ENCODE measurements around the gene IDS.
A peak's percentile ranks its signal among the peaks of the same experiment; 100 is the strongest.

IDS gene

DNA sequence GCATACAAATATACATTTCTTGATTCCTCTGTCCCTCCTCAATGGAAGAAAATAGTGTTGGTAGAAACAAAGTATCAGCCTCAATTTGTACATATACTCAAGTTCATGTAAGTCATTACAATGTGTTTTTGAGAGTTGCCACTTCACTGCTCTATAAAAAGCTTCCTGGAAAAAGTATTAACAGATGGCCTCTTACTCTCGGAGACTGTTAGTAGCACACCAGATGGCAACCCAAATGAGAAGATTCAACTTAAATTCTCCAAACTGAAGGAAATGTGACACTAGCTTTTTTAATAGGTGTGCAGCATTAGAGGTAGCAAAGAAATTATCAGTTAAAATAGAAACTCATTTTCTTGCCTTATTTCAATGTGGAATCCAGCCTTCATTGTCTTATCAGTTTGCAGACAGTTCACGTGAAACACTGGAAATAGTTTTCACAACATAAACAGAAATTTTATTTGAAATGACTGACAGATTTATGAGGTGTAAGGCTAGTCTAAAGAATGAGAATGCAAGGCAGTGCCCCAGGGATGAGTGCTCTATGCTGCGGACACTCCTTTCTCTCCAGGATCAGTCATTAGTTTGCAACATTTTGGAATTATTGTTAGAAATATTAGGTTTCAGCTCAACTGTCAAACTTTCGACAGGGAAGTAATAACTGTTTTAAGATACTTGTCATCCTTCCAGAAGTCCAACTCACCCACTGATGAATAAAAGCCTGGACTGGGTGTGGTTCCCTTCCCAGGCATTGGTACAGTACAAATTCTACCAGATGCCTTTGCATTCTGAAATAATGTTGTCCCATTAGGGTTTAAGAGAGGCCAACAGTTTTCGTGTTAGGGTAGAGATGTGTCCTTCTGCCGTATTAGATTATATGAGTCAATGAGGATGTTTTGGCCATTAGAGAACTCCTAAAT is 50.9 kb downstream of the IDS start:
- peak in 1 of 2 experiments; percentile 33 for DNase-seq

DNA sequence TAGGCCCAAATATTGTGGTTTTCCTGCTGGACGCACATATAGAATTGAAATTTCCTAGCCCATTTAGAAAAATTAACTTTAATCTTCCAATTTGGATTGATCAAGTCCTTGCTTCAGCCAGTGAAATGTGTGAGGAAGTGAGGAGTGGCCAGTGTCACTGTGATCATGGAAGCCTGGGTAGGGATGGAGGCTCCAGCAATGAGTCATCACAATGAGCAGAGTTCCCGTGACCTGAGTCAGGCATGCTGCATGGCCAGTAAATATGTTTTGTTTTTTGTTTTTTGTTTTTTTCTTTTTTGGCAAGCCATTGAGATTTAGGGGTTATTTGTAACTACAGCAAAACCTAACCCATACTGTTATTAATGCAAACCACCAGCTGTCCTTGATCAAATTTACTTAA is 52.1 kb downstream of the IDS start:
- DNase-seq, result no peak

DNA sequence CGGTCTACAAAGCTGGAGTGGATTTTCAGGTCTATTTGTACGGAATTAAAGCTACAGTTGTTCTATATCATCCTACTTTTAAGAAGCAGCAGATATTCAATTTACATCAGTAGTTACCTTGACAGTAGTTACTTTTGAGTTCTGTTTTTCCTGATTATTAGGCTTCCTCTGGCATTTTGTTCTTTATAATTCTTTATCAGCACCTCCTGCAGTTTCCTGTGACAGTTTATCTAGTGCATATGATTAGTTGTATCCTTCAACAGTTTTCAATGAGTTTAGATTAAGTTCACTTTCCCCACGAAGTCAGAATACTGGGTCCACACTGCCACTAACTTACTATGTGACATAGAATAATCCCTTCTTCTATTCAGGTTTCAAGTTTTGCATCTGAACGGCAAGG is 71.7 kb downstream of the IDS start:
- no peak for DNase-seq

DNA sequence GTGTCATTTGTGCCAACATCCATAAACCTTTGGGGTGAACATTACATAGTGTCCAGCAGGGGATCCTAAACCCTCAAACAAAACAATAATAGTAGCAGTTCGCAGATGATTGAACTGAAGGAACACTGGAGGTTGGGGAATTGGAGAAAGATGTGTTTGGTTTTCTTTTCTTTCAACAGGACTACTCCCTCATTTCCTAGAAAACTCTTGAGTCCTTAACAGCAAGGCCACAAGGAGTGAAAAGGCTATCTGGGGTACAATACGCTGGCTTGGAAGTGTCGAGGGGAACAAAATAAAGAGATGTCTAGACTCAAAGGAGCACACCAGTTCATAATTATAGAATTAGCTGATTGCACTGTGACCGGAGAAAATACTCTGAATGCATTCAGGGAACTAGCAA is 72.1 kb downstream of the IDS start:
- no peak for DNase-seq
